GM21423 (cell line): ENCODE measurements around the gene IWS1.
A peak's percentile ranks its signal among the peaks of the same experiment; 100 is the strongest.
"Not testable (repeated sequence)": the region's sequence is repeated elsewhere in the genome, so short reads cannot be mapped to it uniquely, and the experiment has no call there.

ENCODE experiments used
- ATAC-seq: cut with Tn5 transposase; IDR thresholded peaks from one replicate; pipeline ENCODE4 v1.9.1; 2021; ENCODE audit warnings: mild to moderate bottlenecking, moderate library complexity; ENCODE audit not compliant: unreplicated experiment

Gene IWS1

GRCh38 chr2:127526132-127527000 lies at the start of gene IWS1:
Gene IWS1, minus strand, starts transcription at chr2:127526489. Its CDS starts 281 bp downstream, at chr2:127526208.
- peak; percentile 83 for ATAC-seq

GRCh38 chr2:127575941-127576432 lies 49.7 kb upstream of the IWS1 start:
- no peak for ATAC-seq

GRCh38 chr2:127575185-127575765 lies 49.0 kb upstream of the IWS1 start:
- ATAC-seq, result no peak

- no peak for ATAC-seq
These were observed 48.4 kb upstream of the IWS1 start for GRCh38 chr2:127574656-127575055.

- no peak for ATAC-seq
These were observed 47.5 kb upstream of the IWS1 start for GRCh38 chr2:127573771-127574170.

GRCh38 chr2:127573298-127573697 lies 47.0 kb upstream of the IWS1 start:
- no peak for ATAC-seq

- no peak for ATAC-seq
These were observed 46.6 kb upstream of the IWS1 start for GRCh38 chr2:127572841-127573240.

- ATAC-seq, result not testable (repeated sequence)
These were observed 46.1 kb upstream of the IWS1 start for GRCh38 chr2:127572352-127572751.

- no peak for ATAC-seq
These were observed 44.3 kb upstream of the IWS1 start for GRCh38 chr2:127570282-127571250.

- ATAC-seq, result no peak
These were observed 43.4 kb upstream of the IWS1 start for GRCh38 chr2:127569666-127570065.

- ATAC-seq, result no peak
These were observed 41.8 kb upstream of the IWS1 start for GRCh38 chr2:127568128-127568527.

GRCh38 chr2:127567351-127567854 lies 41.1 kb upstream of the IWS1 start:
- ATAC-seq, result no peak

- no peak for ATAC-seq
These were observed 40.3 kb upstream of the IWS1 start for GRCh38 chr2:127566576-127566975.

- ATAC-seq, result no peak
These were observed 39.8 kb upstream of the IWS1 start for GRCh38 chr2:127566139-127566417.

GRCh38 chr2:127565261-127566138 lies 39.2 kb upstream of the IWS1 start:
- no peak for ATAC-seq

GRCh38 chr2:127564429-127565260 lies 38.4 kb upstream of the IWS1 start:
- ATAC-seq, result no peak

- ATAC-seq, result peak; percentile 93
These were observed 37.5 kb upstream of the IWS1 start for GRCh38 chr2:127563458-127564428.

GRCh38 chr2:127562936-127563335 lies 36.6 kb upstream of the IWS1 start:
- no peak for ATAC-seq
